ENCODE data around the gene LDB3. TPM values are rescaled to one million over a fixed set of nuclear protein-coding genes. Genes with fewer than 3 reads are reported as not detected.

Gene LDB3
- total RNA-seq, 2 experiments from 2014 or later = 0.05 to 0.08 TPM

- no peak overlapping the region for H3K27ac ChIP-seq (ENCODE audit: low read depth in 1 of 2, low read length in 2 of 2)
- no peaks in the 10 kb centered on the region for H3K36me3 ChIP-seq (ENCODE audit: insufficient read depth, low read length)
- ATAC-seq (ENCODE audit: poor library complexity) = no peak
- H3K4me3 ChIP-seq (ENCODE audit: low read length) = no peak overlapping the region
- no peaks in the 10 kb centered on the region for H3K4me1 ChIP-seq (ENCODE audit: insufficient read depth, low read length)
- CTCF ChIA-PET = no interaction called here
- Mint-ChIP-seq H3K9me3 (no peaks in the 10 kb centered on the region), H3K4me3 (no peak overlapping the region), H3K27ac (no peak overlapping the region), H3K27me3 (no peaks in the 10 kb centered on the region), H3K4me1 (ENCODE audit: low read depth) (no peaks in the 10 kb centered on the region), H3K36me3 (ENCODE audit: low read depth) (no peaks in the 10 kb centered on the region)
- no peak for DNase-seq
- intact Hi-C loops (cut with DNase I, micrococcal nuclease) = no loop called here
- no peaks in the 10 kb centered on the region for H3K27me3 ChIP-seq (ENCODE audit: control insufficient read depth in 1 of 2, insufficient read depth in 2 of 2, low read length in 2 of 2)
- H3K9me3 ChIP-seq (ENCODE audit: control insufficient read depth in 1 of 2, insufficient read depth in 1 of 2, low read length in 2 of 2) = peaks cover 0 to 4% of the 10 kb centered on the region in 2 experiments
- TF ChIP-seq, protein P1, sequence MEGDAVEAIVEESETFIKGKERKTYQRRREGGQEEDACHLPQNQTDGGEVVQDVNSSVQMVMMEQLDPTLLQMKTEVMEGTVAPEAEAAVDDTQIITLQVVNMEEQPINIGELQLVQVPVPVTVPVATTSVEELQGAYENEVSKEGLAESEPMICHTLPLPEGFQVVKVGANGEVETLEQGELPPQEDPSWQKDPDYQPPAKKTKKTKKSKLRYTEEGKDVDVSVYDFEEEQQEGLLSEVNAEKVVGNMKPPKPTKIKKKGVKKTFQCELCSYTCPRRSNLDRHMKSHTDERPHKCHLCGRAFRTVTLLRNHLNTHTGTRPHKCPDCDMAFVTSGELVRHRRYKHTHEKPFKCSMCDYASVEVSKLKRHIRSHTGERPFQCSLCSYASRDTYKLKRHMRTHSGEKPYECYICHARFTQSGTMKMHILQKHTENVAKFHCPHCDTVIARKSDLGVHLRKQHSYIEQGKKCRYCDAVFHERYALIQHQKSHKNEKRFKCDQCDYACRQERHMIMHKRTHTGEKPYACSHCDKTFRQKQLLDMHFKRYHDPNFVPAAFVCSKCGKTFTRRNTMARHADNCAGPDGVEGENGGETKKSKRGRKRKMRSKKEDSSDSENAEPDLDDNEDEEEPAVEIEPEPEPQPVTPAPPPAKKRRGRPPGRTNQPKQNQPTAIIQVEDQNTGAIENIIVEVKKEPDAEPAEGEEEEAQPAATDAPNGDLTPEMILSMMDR (IDR thresholded peaks at IDR 0.05) = no peak
- POLR2A ChIA-PET = no interaction called here
Measured at GRCh38 chr10:86775870-86776180, 107.5 kb downstream of the LDB3 start.

DNA sequence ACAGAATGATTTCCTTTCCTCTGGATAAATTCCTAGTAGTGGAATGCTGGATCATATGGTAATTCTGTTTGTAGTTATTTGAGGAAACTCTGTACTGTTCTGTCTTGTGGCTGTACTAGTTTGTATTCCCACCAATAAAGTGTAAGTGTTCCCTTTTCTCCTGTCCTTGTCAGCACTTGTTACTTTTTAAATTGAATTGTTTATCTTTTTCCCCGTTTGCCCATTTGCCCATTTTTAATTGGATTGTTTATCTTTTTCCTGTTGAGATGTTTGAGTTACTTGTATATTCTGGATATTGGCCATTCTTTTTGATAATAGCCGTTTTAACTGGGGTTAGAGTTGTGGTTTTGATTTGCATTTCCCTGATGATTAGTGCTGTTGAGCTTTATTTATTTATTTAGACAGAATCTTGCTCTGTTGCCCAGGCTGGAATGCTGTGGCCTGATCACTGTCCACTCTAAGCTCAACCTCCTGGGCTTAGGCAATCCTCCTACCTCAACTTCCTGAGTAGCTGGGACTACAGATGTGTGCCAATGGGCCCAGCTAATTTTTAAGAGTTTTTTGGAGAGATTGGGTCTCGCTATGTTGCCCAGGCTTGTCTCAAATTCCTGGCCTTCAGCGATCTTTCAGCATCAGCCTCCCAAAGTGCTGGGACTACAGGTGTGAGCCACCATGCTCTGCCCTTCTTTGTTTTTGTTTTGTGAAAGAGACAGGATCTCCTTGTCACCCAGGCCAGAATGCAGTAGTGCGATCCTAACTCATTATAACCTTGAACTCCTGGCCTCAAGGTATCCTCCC is 111.1 kb downstream of the LDB3 start:
- no peak for ATAC-seq (ENCODE audit: poor library complexity)
- H3K36me3 ChIP-seq (ENCODE audit: insufficient read depth, low read length) = no peaks in the 10 kb centered on the region
- Mint-ChIP-seq H3K27me3 (no peaks in the 10 kb centered on the region), H3K4me3 (no peak overlapping the region), H3K9me3 (peaks cover 3% of the 10 kb centered on the region), H3K36me3 (ENCODE audit: low read depth) (no peaks in the 10 kb centered on the region), H3K27ac (no peak overlapping the region), H3K4me1 (ENCODE audit: low read depth) (peaks cover 6% of the 10 kb centered on the region)
- DNase-seq = no peak
- H3K4me1 ChIP-seq (ENCODE audit: insufficient read depth, low read length) = no peaks in the 10 kb centered on the region
- no peak overlapping the region for H3K27ac ChIP-seq (ENCODE audit: low read depth in 1 of 2, low read length in 2 of 2)
- H3K27me3 ChIP-seq (ENCODE audit: control insufficient read depth in 1 of 2, insufficient read depth in 2 of 2, low read length in 2 of 2) = no peaks in the 10 kb centered on the region
- intact Hi-C loops (cut with DNase I, micrococcal nuclease) = no loop called here
- no peak overlapping the region for H3K4me3 ChIP-seq (ENCODE audit: low read length)
- peaks cover 0 to 7% of the 10 kb centered on the region in 2 experiments for H3K9me3 ChIP-seq (ENCODE audit: control insufficient read depth in 1 of 2, insufficient read depth in 1 of 2, low read length in 2 of 2)
- CTCF ChIA-PET = no interaction called here
- POLR2A ChIA-PET = no interaction called here
- TF ChIP-seq, protein P1 (IDR thresholded peaks at IDR 0.05) = no peak

- intact Hi-C loops (cut with DNase I, micrococcal nuclease) = no loop called here
- no peak overlapping the region for H3K4me3 Mint-ChIP-seq
Measured at GRCh38 chr10:86782701-86783418, 114.5 kb downstream of the LDB3 start.

More at GRCh38 chr10:86782701-86783418, 114.5 kb downstream of the LDB3 start:
- ATAC-seq (ENCODE audit: poor library complexity) (no peak), DNase-seq (no peak)
- TF ChIP-seq, protein P1 (IDR thresholded peaks at IDR 0.05) = no peak
- no peaks in the 10 kb centered on the region for H3K36me3 Mint-ChIP-seq (ENCODE audit: low read depth)
- no peaks in the 10 kb centered on the region for H3K36me3 ChIP-seq (ENCODE audit: insufficient read depth, low read length)
- no peaks in the 10 kb centered on the region for H3K27me3 Mint-ChIP-seq
- ChIA-PET CTCF (no interaction called here), POLR2A (no interaction called here)
- peaks cover 10% of the 10 kb centered on the region for H3K4me1 Mint-ChIP-seq (ENCODE audit: low read depth)
- H3K27ac ChIP-seq (ENCODE audit: low read depth in 1 of 2, low read length in 2 of 2) = no peak overlapping the region
- no peak overlapping the region for H3K4me3 ChIP-seq (ENCODE audit: low read length)
- H3K9me3 ChIP-seq (ENCODE audit: control insufficient read depth in 1 of 2, insufficient read depth in 1 of 2, low read length in 2 of 2) = peaks cover 0 to 7% of the 10 kb centered on the region in 2 experiments
- no peaks in the 10 kb centered on the region for H3K27me3 ChIP-seq (ENCODE audit: control insufficient read depth in 1 of 2, insufficient read depth in 2 of 2, low read length in 2 of 2)
- H3K9me3 Mint-ChIP-seq = peaks cover 3% of the 10 kb centered on the region
- H3K4me1 ChIP-seq (ENCODE audit: insufficient read depth, low read length) = no peaks in the 10 kb centered on the region
- no peak overlapping the region for H3K27ac Mint-ChIP-seq

Data from CD4-positive, alpha-beta T cell (primary cell).